ENCODE data around the gene INPP5A.

Gene INPP5A

DNA sequence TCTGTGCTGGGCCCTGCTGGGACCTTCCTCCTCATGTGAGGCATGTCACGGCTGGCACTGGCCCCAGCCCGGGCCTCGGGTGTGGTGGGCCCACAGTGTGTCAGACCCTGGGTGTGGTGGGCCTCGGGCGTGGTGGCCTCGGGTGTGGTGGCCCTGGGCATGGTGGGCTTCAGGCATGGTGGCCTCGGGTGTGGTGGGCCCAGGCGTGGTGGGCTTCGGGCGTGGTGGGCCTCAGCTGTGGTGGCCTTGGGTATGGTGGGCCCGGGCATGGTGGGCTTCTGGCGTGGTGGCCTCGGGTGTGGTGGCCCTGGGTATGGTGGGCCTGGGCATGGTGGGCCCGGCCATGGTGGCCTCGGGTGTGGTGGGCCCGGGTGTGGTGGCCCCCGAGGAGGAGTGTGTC lies 207.9 kb downstream of the INPP5A start:
- Histone ChIP-seq H3K36me3 (ENCODE audit: control insufficient read depth in 1 of 2, insufficient read depth in 2 of 2, low read length in 2 of 2) (peaks cover 0 to 22% of the 10 kb centered on the region in 2 donors), H3K4me1 (ENCODE audit: control insufficient read depth in 1 of 2, insufficient read depth in 2 of 2, low read length in 2 of 2) (no peaks in the 10 kb centered on the region), H3K9ac (ENCODE audit: low read depth in 1 of 2, low read length in 2 of 2) (no peak overlapping the region), H3K27me3 (ENCODE audit: control insufficient read depth in 1 of 2, insufficient read depth in 2 of 2, low read length in 2 of 2) (no peaks in the 10 kb centered on the region), H3K4me3 (ENCODE audit: low read depth in 1 of 2, low read length in 2 of 2) (no peak overlapping the region), H3K27ac (ENCODE audit: low read depth, low read length) (no peak overlapping the region), H3K9me3 (ENCODE audit: control insufficient read depth in 1 of 2, low read length in 2 of 2) (no peaks in the 10 kb centered on the region)

GRCh38 chr10:132745971-132746370 lies 208.4 kb downstream of the INPP5A start:
- Histone ChIP-seq H3K9me3 (ENCODE audit: control insufficient read depth in 1 of 2, low read length in 2 of 2) (no peaks in the 10 kb centered on the region), H3K9ac (ENCODE audit: low read depth in 1 of 2, low read length in 2 of 2) (no peak overlapping the region), H3K27ac (ENCODE audit: low read depth, low read length) (no peak overlapping the region), H3K36me3 (ENCODE audit: control insufficient read depth in 1 of 2, insufficient read depth in 2 of 2, low read length in 2 of 2) (peaks cover 0 to 27% of the 10 kb centered on the region in 2 donors), H3K4me1 (ENCODE audit: control insufficient read depth in 1 of 2, insufficient read depth in 2 of 2, low read length in 2 of 2) (no peaks in the 10 kb centered on the region), H3K27me3 (ENCODE audit: control insufficient read depth in 1 of 2, insufficient read depth in 2 of 2, low read length in 2 of 2) (no peaks in the 10 kb centered on the region), H3K4me3 (ENCODE audit: low read depth in 1 of 2, low read length in 2 of 2) (no peak overlapping the region)

DNA sequence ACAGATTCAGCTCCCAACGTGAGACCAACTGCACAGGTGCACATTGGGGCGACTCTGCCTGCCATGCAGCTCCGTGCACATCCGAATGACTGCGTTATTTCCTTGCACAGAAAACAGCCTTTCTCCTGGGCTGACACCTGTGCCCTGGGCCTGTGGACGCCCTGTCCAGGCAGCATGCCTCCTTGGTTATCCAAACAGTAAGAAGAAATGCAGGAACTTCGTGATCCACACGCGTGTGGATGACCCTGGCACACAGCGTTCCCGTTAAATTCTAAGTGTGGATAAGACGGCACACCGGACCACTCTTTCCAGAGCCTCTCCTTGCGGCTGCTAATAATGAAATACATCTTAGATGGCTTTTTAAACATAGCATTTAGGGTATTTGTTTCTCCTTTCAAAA lies 208.8 kb downstream of the INPP5A start:
- Histone ChIP-seq H3K27ac (ENCODE audit: low read depth, low read length) (no peak overlapping the region), H3K9ac (ENCODE audit: low read depth in 1 of 2, low read length in 2 of 2) (no peak overlapping the region), H3K4me3 (ENCODE audit: low read depth in 1 of 2, low read length in 2 of 2) (no peak overlapping the region), H3K36me3 (ENCODE audit: control insufficient read depth in 1 of 2, insufficient read depth in 2 of 2, low read length in 2 of 2) (peaks cover 0 to 25% of the 10 kb centered on the region in 2 donors), H3K27me3 (ENCODE audit: control insufficient read depth in 1 of 2, insufficient read depth in 2 of 2, low read length in 2 of 2) (no peaks in the 10 kb centered on the region), H3K9me3 (ENCODE audit: control insufficient read depth in 1 of 2, low read length in 2 of 2) (no peaks in the 10 kb centered on the region), H3K4me1 (ENCODE audit: control insufficient read depth in 1 of 2, insufficient read depth in 2 of 2, low read length in 2 of 2) (no peaks in the 10 kb centered on the region)

DNA sequence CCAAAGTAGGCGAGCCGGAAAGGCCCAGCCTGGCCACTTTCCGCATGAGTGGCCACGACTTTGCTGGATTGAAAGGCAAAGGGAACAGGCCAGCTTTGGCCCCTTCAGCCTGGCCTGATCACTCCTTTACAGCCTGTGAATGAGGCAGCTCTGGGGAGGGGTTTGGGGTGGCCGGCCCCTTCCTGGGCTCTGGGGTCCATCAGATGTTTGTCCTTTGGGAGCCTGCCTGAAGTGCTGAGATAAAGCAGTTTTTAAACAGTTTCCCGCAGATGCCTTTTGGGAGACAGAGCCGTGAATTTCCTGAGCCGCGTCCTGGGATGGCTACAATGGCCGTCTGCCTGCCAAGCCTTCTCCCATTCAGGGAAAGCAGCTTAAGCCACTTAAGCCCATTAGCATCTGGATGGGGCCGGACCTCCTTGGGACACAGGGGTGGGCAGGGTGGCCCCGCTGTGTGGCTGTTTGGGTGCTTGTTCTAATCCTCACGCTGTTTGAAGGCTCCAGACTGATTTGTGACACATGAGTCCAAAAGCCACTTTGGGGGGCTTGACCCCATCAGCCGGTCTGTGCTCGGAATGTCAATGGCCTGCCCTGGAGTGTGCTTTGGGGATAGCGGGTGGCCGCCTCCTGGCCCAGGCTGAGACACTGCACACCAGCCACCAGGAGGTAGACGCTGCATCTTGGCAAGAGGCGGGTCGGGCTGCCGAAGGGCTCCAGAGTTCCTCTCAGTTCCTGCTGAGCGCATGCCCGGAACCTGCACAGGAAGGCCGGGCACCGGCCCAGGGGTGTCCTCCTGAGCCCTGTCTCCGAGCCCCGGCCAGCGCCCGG lies 209.4 kb downstream of the INPP5A start:
- Histone ChIP-seq H3K4me1 (ENCODE audit: control insufficient read depth in 1 of 2, insufficient read depth in 2 of 2, low read length in 2 of 2) (no peaks in the 10 kb centered on the region), H3K27ac (ENCODE audit: low read depth, low read length) (no peak overlapping the region)

GRCh38 chr10:132748135-132748534 lies 210.5 kb downstream of the INPP5A start:
- no peaks in the 10 kb centered on the region for H3K9me3 ChIP-seq (ENCODE audit: control insufficient read depth in 1 of 2, low read length in 2 of 2)
- no peaks in the 10 kb centered on the region for H3K4me1 ChIP-seq (ENCODE audit: control insufficient read depth in 1 of 2, insufficient read depth in 2 of 2, low read length in 2 of 2)
- peaks cover 0 to 18% of the 10 kb centered on the region in 2 donors for H3K36me3 ChIP-seq (ENCODE audit: control insufficient read depth in 1 of 2, insufficient read depth in 2 of 2, low read length in 2 of 2)
- H3K27ac ChIP-seq (ENCODE audit: low read depth, low read length) = no peak overlapping the region
- no peak overlapping the region for H3K4me3 ChIP-seq (ENCODE audit: low read depth in 1 of 2, low read length in 2 of 2)
- no peak overlapping the region for H3K9ac ChIP-seq (ENCODE audit: low read depth in 1 of 2, low read length in 2 of 2)
- no peaks in the 10 kb centered on the region for H3K27me3 ChIP-seq (ENCODE audit: control insufficient read depth in 1 of 2, insufficient read depth in 2 of 2, low read length in 2 of 2)

More for the DNA sequence above, 209.4 kb downstream of the INPP5A start:
- Histone ChIP-seq H3K9me3 (ENCODE audit: control insufficient read depth in 1 of 2, low read length in 2 of 2) (no peaks in the 10 kb centered on the region), H3K36me3 (ENCODE audit: control insufficient read depth in 1 of 2, insufficient read depth in 2 of 2, low read length in 2 of 2) (peaks cover 0 to 19% of the 10 kb centered on the region in 2 donors), H3K4me3 (ENCODE audit: low read depth in 1 of 2, low read length in 2 of 2) (no peak overlapping the region), H3K9ac (ENCODE audit: low read depth in 1 of 2, low read length in 2 of 2) (no peak overlapping the region), H3K27me3 (ENCODE audit: control insufficient read depth in 1 of 2, insufficient read depth in 2 of 2, low read length in 2 of 2) (no peaks in the 10 kb centered on the region)

DNA sequence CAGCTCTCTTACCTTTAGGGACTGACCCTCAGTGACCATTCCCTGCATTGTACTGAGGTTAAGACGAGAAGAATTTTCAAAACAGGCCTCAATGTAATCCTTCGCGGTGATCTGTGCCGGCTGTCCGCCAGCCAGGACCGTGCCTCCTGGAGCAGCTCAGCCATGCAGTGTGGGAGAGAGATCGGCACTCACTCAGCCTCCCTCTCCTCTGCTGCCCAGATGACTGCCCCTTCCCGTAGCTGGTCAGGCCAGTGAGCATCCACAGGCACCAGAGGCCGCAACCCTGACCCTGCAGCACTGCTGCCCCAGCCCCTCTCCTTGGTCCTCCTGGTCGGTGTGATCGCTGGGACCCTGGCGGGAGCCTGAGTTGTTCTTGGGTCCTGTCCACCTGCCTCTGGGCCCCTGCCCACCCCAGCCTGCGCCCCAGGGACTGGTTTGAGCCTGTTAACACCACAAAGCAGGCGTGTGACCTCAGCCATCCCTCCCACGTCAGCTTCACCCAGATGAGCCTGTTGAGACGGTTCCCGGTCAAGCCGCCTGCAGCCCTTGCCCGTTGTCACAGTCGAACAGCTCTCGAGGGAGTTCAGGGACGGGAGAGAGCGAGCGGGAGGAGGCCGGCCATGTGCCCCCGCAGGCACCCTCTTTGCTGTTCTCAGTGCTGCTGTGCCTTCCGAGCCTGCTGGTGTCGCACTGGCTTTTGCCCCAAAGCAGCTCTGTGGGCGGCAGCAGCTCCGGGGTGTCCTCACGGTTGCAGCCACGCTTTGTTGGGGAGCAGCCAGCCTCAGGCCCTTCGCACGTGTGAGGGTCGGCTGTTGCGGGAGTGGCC lies 211.2 kb downstream of the INPP5A start:
- Histone ChIP-seq H3K9me3 (ENCODE audit: control insufficient read depth in 1 of 2, low read length in 2 of 2) (no peaks in the 10 kb centered on the region), H3K4me3 (ENCODE audit: low read depth in 1 of 2, low read length in 2 of 2) (no peak overlapping the region), H3K27ac (ENCODE audit: low read depth, low read length) (no peak overlapping the region), H3K4me1 (ENCODE audit: control insufficient read depth in 1 of 2, insufficient read depth in 2 of 2, low read length in 2 of 2) (no peaks in the 10 kb centered on the region), H3K27me3 (ENCODE audit: control insufficient read depth in 1 of 2, insufficient read depth in 2 of 2, low read length in 2 of 2) (no peaks in the 10 kb centered on the region), H3K9ac (ENCODE audit: low read depth in 1 of 2, low read length in 2 of 2) (no peak overlapping the region), H3K36me3 (ENCODE audit: control insufficient read depth in 1 of 2, insufficient read depth in 2 of 2, low read length in 2 of 2) (peaks cover 0 to 21% of the 10 kb centered on the region in 2 donors)

DNA sequence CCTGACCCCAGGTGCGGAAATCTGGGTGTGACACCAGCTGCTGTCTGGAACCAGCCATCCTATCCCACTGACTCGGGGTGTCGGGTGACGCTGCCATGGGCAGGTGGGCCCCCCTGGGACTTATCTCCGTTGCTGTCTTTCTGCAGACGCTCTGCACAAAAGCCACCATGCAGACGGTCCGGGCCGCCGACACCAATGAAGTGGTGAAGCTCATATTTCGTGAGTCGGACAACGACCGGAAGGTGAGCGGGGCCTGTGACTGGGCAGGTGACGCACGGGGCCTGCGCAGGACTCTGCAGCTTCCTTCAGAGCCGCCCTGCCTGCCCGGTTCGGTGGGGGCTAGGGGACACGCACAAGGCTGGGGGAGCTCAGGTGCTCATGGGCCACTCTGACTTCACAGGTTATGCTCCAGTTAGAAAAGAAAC lies 211.8 kb downstream of the INPP5A start:
- no peak overlapping the region for H3K9ac ChIP-seq (ENCODE audit: low read depth in 1 of 2, low read length in 2 of 2)
- H3K36me3 ChIP-seq (ENCODE audit: control insufficient read depth in 1 of 2, insufficient read depth in 2 of 2, low read length in 2 of 2) = peaks cover 4 to 27% of the 10 kb centered on the region in 2 donors
- H3K27me3 ChIP-seq (ENCODE audit: control insufficient read depth in 1 of 2, insufficient read depth in 2 of 2, low read length in 2 of 2) = no peaks in the 10 kb centered on the region
- H3K27ac ChIP-seq (ENCODE audit: low read depth, low read length) = no peak overlapping the region
- no peaks in the 10 kb centered on the region for H3K9me3 ChIP-seq (ENCODE audit: control insufficient read depth in 1 of 2, low read length in 2 of 2)
- H3K4me3 ChIP-seq (ENCODE audit: low read depth in 1 of 2, low read length in 2 of 2) = no peak overlapping the region
- H3K4me1 ChIP-seq (ENCODE audit: control insufficient read depth in 1 of 2, insufficient read depth in 2 of 2, low read length in 2 of 2) = no peaks in the 10 kb centered on the region

- Histone ChIP-seq H3K27ac (ENCODE audit: low read depth, low read length) (no peak overlapping the region), H3K4me1 (ENCODE audit: control insufficient read depth in 1 of 2, insufficient read depth in 2 of 2, low read length in 2 of 2) (no peaks in the 10 kb centered on the region), H3K9me3 (ENCODE audit: control insufficient read depth in 1 of 2, low read length in 2 of 2) (no peaks in the 10 kb centered on the region), H3K9ac (ENCODE audit: low read depth in 1 of 2, low read length in 2 of 2) (no peak overlapping the region), H3K36me3 (ENCODE audit: control insufficient read depth in 1 of 2, insufficient read depth in 2 of 2, low read length in 2 of 2) (peaks cover 8 to 43% of the 10 kb centered on the region in 2 donors), H3K27me3 (ENCODE audit: control insufficient read depth in 1 of 2, insufficient read depth in 2 of 2, low read length in 2 of 2) (no peaks in the 10 kb centered on the region), H3K4me3 (ENCODE audit: low read depth in 1 of 2, low read length in 2 of 2) (no peak overlapping the region)
Observed at GRCh38 chr10:132750936-132751335, 213.3 kb downstream of the INPP5A start.

- no peak overlapping the region for H3K4me3 ChIP-seq (ENCODE audit: low read depth in 1 of 2, low read length in 2 of 2)
- H3K27ac ChIP-seq (ENCODE audit: low read depth, low read length) = no peak overlapping the region
- no peak overlapping the region for H3K9ac ChIP-seq (ENCODE audit: low read depth in 1 of 2, low read length in 2 of 2)
- no peaks in the 10 kb centered on the region for H3K27me3 ChIP-seq (ENCODE audit: control insufficient read depth in 1 of 2, insufficient read depth in 2 of 2, low read length in 2 of 2)
- peaks cover 12 to 52% of the 10 kb centered on the region in 2 donors for H3K36me3 ChIP-seq (ENCODE audit: control insufficient read depth in 1 of 2, insufficient read depth in 2 of 2, low read length in 2 of 2)
- H3K4me1 ChIP-seq (ENCODE audit: control insufficient read depth in 1 of 2, insufficient read depth in 2 of 2, low read length in 2 of 2) = no peaks in the 10 kb centered on the region
- no peaks in the 10 kb centered on the region for H3K9me3 ChIP-seq (ENCODE audit: control insufficient read depth in 1 of 2, low read length in 2 of 2)
Observed at GRCh38 chr10:132752378-132752777, 214.8 kb downstream of the INPP5A start.

GRCh38 chr10:132752961-132753360 lies 215.4 kb downstream of the INPP5A start:
- H3K27ac ChIP-seq (ENCODE audit: low read depth, low read length) = no peak overlapping the region
- no peaks in the 10 kb centered on the region for H3K9me3 ChIP-seq (ENCODE audit: control insufficient read depth in 1 of 2, low read length in 2 of 2)
- peaks cover 12 to 55% of the 10 kb centered on the region in 2 donors for H3K36me3 ChIP-seq (ENCODE audit: control insufficient read depth in 1 of 2, insufficient read depth in 2 of 2, low read length in 2 of 2)
- no peak overlapping the region for H3K4me3 ChIP-seq (ENCODE audit: low read depth in 1 of 2, low read length in 2 of 2)
- no peaks in the 10 kb centered on the region for H3K4me1 ChIP-seq (ENCODE audit: control insufficient read depth in 1 of 2, insufficient read depth in 2 of 2, low read length in 2 of 2)
- H3K27me3 ChIP-seq (ENCODE audit: control insufficient read depth in 1 of 2, insufficient read depth in 2 of 2, low read length in 2 of 2) = no peaks in the 10 kb centered on the region
- H3K9ac ChIP-seq (ENCODE audit: low read depth in 1 of 2, low read length in 2 of 2) = no peak overlapping the region

All from duodenal mucosa (tissue), 2 donors.